ENCODE measurements around the gene P2RY12. TPM values are rescaled to one million over a fixed set of nuclear protein-coding genes. Genes with fewer than 3 reads are reported as not detected.

Gene P2RY12
- total and polyA plus RNA-seq, 7 donors = 0.13 to 1.1 (median 0.36) TPM; not detected in 1

GRCh38 chr3:151322511-151322910 is 62.0 kb downstream of the P2RY12 start:
- Histone ChIP-seq H3K36me3 (ENCODE audit: insufficient read depth in 1 of 2, low read depth in 1 of 2) (no peaks in the 10 kb centered on the region), H3K4me3 (no peak overlapping the region), H3K4me1 (no peaks in the 10 kb centered on the region), H3K27me3 (ENCODE audit: insufficient read depth in 3 of 3, low read length in 2 of 3) (no peaks in the 10 kb centered on the region), H3K27ac (no peak overlapping the region), H3K9me3 (no peaks in the 10 kb centered on the region)
- no peak for TF ChIP-seq CTCF (IDR thresholded peaks at IDR 0.05)
- ATAC-seq (no peak), DNase-seq (no peak)
- WGBS, 3 donors = 91 to 100% (median 100%) methylated on average over 1 of the region's 1 CpG
- intact Hi-C loops (cut with DNase I) = no loop called here

- no peak for DNase-seq
- intact Hi-C loops (cut with DNase I) = no loop called here
- H3K27me3 ChIP-seq (ENCODE audit: insufficient read depth in 3 of 3, low read length in 2 of 3) = no peaks in the 10 kb centered on the region
- no peak for ATAC-seq
- no peak overlapping the region for H3K4me3 ChIP-seq
- H3K4me1 ChIP-seq = no peaks in the 10 kb centered on the region
- no peaks in the 10 kb centered on the region for H3K9me3 ChIP-seq
- H3K27ac ChIP-seq = no peak overlapping the region
- TF ChIP-seq CTCF (IDR thresholded peaks at IDR 0.05) = no peak
- no peaks in the 10 kb centered on the region for H3K36me3 ChIP-seq (ENCODE audit: insufficient read depth in 1 of 2, low read depth in 1 of 2)
- WGBS, 3 donors = 72 to 80% (median 78%) methylated on average over 1 of the region's 1 CpG
Observed at GRCh38 chr3:151321526-151321925, 63.0 kb downstream of the P2RY12 start.

GRCh38 chr3:151320131-151320530 is 64.4 kb downstream of the P2RY12 start:
- Histone ChIP-seq H3K27ac (no peak overlapping the region), H3K36me3 (ENCODE audit: insufficient read depth in 1 of 2, low read depth in 1 of 2) (no peaks in the 10 kb centered on the region), H3K27me3 (ENCODE audit: insufficient read depth in 3 of 3, low read length in 2 of 3) (no peaks in the 10 kb centered on the region), H3K9me3 (no peaks in the 10 kb centered on the region), H3K4me1 (no peaks in the 10 kb centered on the region), H3K4me3 (no peak overlapping the region)
- DNase-seq (no peak), ATAC-seq (peak in 1 of 4 donors; percentile 42)
- intact Hi-C loops (cut with DNase I) = no loop called here
- 70 to 85% (median 75%) methylated on average over 2 of the region's 2 CpGs for WGBS, 3 donors
- no peak for TF ChIP-seq CTCF (IDR thresholded peaks at IDR 0.05)

DNA sequence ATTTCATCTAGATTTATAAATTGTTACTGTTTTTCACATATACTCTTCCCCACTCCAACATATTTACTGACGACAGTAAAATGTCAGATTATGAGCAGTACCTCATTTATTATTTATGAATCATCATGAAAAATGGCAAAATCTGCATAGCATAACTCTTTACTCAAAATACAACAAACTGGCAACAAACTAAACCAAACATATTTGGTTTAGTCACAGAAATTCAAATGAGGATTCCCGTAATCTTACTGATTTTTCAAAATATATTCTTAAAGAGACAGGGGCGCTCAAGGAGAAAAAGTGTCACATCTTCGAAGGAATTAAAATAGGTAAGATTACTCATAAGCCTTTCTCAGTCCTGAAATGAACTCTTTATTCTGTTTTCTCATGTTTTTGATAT is 64.9 kb downstream of the P2RY12 start:
- no peak overlapping the region for H3K27ac ChIP-seq
- H3K36me3 ChIP-seq (ENCODE audit: insufficient read depth in 1 of 2, low read depth in 1 of 2) = no peaks in the 10 kb centered on the region
- no peak overlapping the region for H3K4me3 ChIP-seq
- WGBS, 3 donors = 77 to 79% (median 79%) methylated on average over 4 of the region's 4 CpGs
- ATAC-seq = no peak
- TF ChIP-seq CTCF (IDR thresholded peaks at IDR 0.05) = no peak
- no peaks in the 10 kb centered on the region for H3K4me1 ChIP-seq
- H3K27me3 ChIP-seq (ENCODE audit: insufficient read depth in 3 of 3, low read length in 2 of 3) = no peaks in the 10 kb centered on the region
- H3K9me3 ChIP-seq = no peaks in the 10 kb centered on the region
- DNase-seq = no peak
- intact Hi-C loops (cut with DNase I) = no loop called here

DNA sequence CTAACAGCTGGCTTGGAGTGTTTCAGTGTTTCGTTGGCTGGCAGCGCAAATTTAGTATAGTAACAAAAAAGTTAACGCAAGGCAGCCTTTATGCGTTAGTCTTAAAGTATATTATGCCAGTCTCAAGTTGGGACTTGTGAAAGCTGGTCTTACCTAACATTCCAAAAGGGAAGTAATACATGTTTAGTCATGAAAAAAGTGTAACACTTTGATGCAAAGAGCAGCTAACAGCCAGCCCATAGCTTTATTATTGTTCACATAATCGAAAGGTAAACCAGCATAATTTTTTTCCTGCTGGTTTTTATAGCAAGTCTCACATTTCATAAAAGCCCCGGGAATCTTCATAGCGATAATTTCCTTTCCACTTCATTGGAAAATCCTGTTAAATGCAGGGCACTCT is 65.6 kb downstream of the P2RY12 start:
- TF ChIP-seq CTCF (IDR thresholded peaks at IDR 0.05) = no peak
- H3K9me3 ChIP-seq = no peaks in the 10 kb centered on the region

More for the DNA sequence above, 65.6 kb downstream of the P2RY12 start:
- WGBS, 3 donors = 62 to 69% (median 63%) methylated on average over 7 of the region's 7 CpGs
- ATAC-seq = no peak
- no peak overlapping the region for H3K27ac ChIP-seq
- H3K4me3 ChIP-seq = no peak overlapping the region
- no peaks in the 10 kb centered on the region for H3K27me3 ChIP-seq (ENCODE audit: insufficient read depth in 3 of 3, low read length in 2 of 3)
- no peak for DNase-seq
- no peaks in the 10 kb centered on the region for H3K4me1 ChIP-seq
- intact Hi-C loops (cut with DNase I) = no loop called here
- H3K36me3 ChIP-seq (ENCODE audit: insufficient read depth in 1 of 2, low read depth in 1 of 2) = no peaks in the 10 kb centered on the region
